Neuronal stem cell (in vitro differentiated cells): Measurements from ENCODE around the gene SERPINA4.

ENCODE experiments used
- DNase-seq: peaks from one replicate; pipeline ENCODE4 v3.0.0-alpha.2; 2013; ENCODE audit warnings: low spot score
- H2AFZ ChIP-seq: one replicate; pipeline ENCODE4 v1.6.1; 2013; ENCODE audit warnings: mild to moderate bottlenecking, low read length, inconsistent platforms
- H2AK5ac ChIP-seq: 2 replicates; pipeline ENCODE4 v1.6.1; 2013; ENCODE audit warnings: low read depth, mild to moderate bottlenecking, inconsistent platforms, low read length, moderate library complexity, mixed read lengths
- H2BK120ac ChIP-seq: 2 replicates; pipeline ENCODE4 v1.6.1; 2013; ENCODE audit warnings: low read depth, mild to moderate bottlenecking, inconsistent platforms, low read length, moderate library complexity, mixed read lengths
- H2BK12ac ChIP-seq: one replicate; pipeline ENCODE4 v1.6.1; 2013; ENCODE audit warnings: low read length, inconsistent platforms
- H2BK15ac ChIP-seq: 2 replicates; pipeline ENCODE4 v1.6.1; 2013; ENCODE audit warnings: mild to moderate bottlenecking, low read length, inconsistent platforms, mixed read lengths
- H2BK5ac ChIP-seq: one replicate; pipeline ENCODE4 v1.6.1; 2013; ENCODE audit warnings: inconsistent platforms, mild to moderate bottlenecking, low read length, moderate library complexity
- H3K14ac ChIP-seq: one replicate; pipeline ENCODE4 v1.6.1; 2013; ENCODE audit warnings: low read length, inconsistent platforms
- H3K18ac ChIP-seq: 2 replicates; pipeline ENCODE4 v1.6.1; 2013; ENCODE audit warnings: low read length, inconsistent platforms
- H3K23ac ChIP-seq: 2 replicates; pipeline ENCODE4 v1.6.1; 2013; ENCODE audit warnings: low read depth, mild to moderate bottlenecking, mixed read lengths, low read length, inconsistent platforms; ENCODE audit not compliant: poor library complexity
- H3K27ac ChIP-seq: replicated peaks from 3 replicates; pipeline ENCODE4 v1.5.1; 2013; ENCODE audit warnings: low read length, inconsistent platforms
- H3K27me3 ChIP-seq, 3 experiments: 2 replicates each; pipeline ENCODE4 v1.6.1; 2013; ENCODE audit warnings: low read length in 3 of 3, mild to moderate bottlenecking in 2 of 3, inconsistent platforms in 1 of 3, low read depth in 1 of 3, mixed read lengths in 1 of 3, moderate library complexity in 1 of 3; ENCODE audit not compliant: control insufficient read depth in 3 of 3, insufficient read depth in 3 of 3
- H3K36me3 ChIP-seq, 2 donors: replicated peaks in 1 of 2; 2 replicates each; pipeline ENCODE4 v1.6.1; 2013; ENCODE audit warnings: low read length in 2 of 2; ENCODE audit not compliant: control insufficient read depth in 2 of 2, insufficient read depth in 2 of 2
- H3K4ac ChIP-seq: 2 replicates; pipeline ENCODE4 v1.6.1; 2013; ENCODE audit warnings: inconsistent platforms, mild to moderate bottlenecking, low read length, moderate library complexity
- H3K4me1 ChIP-seq, 2 donors: 1 replicate in 1 of 2; 2 replicates in 1 of 2; pipeline ENCODE4 v1.6.1; 2013; ENCODE audit warnings: low read length in 2 of 2, low read depth in 1 of 2; ENCODE audit not compliant: control insufficient read depth in 2 of 2, insufficient read depth in 1 of 2
- H3K4me2 ChIP-seq: one replicate; pipeline ENCODE4 v1.6.1; 2013; ENCODE audit warnings: mild to moderate bottlenecking, low read length, inconsistent platforms; ENCODE audit not compliant: insufficient read depth, poor library complexity, severe bottlenecking
- H3K4me3 ChIP-seq, 2 donors: 2 replicates each; pipeline ENCODE4 v1.5.1; 2013; ENCODE audit warnings: low read length in 2 of 2, mild to moderate bottlenecking in 2 of 2, inconsistent platforms in 1 of 2, moderate library complexity in 1 of 2
- H3K79me1 ChIP-seq: one replicate; pipeline ENCODE4 v1.6.1; 2013; ENCODE audit warnings: low read depth, mild to moderate bottlenecking, inconsistent platforms, low read length, moderate library complexity
- H3K9ac ChIP-seq: one replicate; pipeline ENCODE4 v1.6.1; 2013; ENCODE audit warnings: mild to moderate bottlenecking, low read depth, low read length, inconsistent platforms; ENCODE audit not compliant: poor library complexity
- H3K9me3 ChIP-seq, 2 donors: replicated peaks in 1 of 2; 2 replicates each; pipeline versions ENCODE3 to v1.6.1; 2013; ENCODE audit warnings: low read length in 2 of 2, mild to moderate bottlenecking in 2 of 2, inconsistent platforms in 1 of 2, low read depth in 1 of 2, mixed read lengths in 1 of 2, moderate library complexity in 1 of 2; ENCODE audit not compliant: control insufficient read depth in 2 of 2, insufficient read depth in 1 of 2
- H4K8ac ChIP-seq: one replicate; pipeline ENCODE4 v1.6.1; 2013; ENCODE audit warnings: low read depth, mild to moderate bottlenecking, inconsistent platforms, low read length, moderate library complexity
- H4K91ac ChIP-seq: one replicate; pipeline ENCODE4 v1.6.1; 2013; ENCODE audit warnings: low read length, low read depth, mild to moderate bottlenecking, inconsistent platforms; ENCODE audit not compliant: poor library complexity
- WGBS, 2 donors: extraction: QIAGEN DNeasy Blood & Tissue Kit; methylation state at CpG; one replicate each; pipeline ENCODE4 v1.1.7; 2013; ENCODE audit warnings: missing lambda C conversion rate in 2 of 2, mixed read lengths in 1 of 2; ENCODE audit not compliant: insufficient read length in 2 of 2, insufficient replicate concordance in 1 of 2; ENCODE audit errors: extremely low coverage in 2 of 2; 5-methylcytosine and 5-hydroxymethylcytosine counted together

The SERPINA4 gene

DNA sequence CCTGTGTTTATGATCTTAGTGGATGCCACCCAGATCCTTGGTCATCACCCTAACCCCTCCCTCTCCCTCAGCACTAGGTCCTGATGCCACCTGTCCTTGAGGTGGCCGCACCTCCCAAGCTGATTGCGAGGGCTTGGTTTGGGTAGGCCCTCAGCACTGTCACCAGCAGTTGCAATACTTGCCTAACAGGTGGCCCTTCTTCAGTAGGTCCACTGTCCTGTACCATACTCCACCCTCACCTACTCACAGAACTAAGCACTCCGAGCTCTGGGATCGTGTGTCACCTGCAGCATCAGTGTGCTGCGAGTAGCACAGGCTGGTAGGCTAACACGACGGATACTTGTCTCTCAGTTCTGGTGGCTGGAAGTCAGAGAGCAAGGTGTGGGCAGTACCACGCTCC, 38.0 kb upstream of the SERPINA4 start:
- no peaks in the 10 kb centered on the region for H3K79me1 ChIP-seq
- no peak overlapping the region for H3K18ac ChIP-seq
- no peak overlapping the region for H2BK12ac ChIP-seq
- H4K91ac ChIP-seq, result no peak overlapping the region
- H2AK5ac ChIP-seq, result peak overlapping the region; percentile 15
- H4K8ac ChIP-seq, result no peak overlapping the region
- no peak overlapping the region for H3K4ac ChIP-seq
- no peak overlapping the region for H3K27ac ChIP-seq
- no CpG with 5 or more reads among the region's 8 CpGs for WGBS, 2 donors
- H3K4me1 ChIP-seq, result no peaks in the 10 kb centered on the region
- no peak overlapping the region for H2BK120ac ChIP-seq
- H3K4me3 ChIP-seq, result no peak overlapping the region
- H3K27me3 ChIP-seq, result no peaks in the 10 kb centered on the region
- no peak overlapping the region for H2BK15ac ChIP-seq
- no peak overlapping the region for H3K9ac ChIP-seq
- H3K4me2 ChIP-seq, result no peak overlapping the region
- DNase-seq, result no peak
- H3K23ac ChIP-seq, result peak overlapping the region; percentile 4
- no peak overlapping the region for H2BK5ac ChIP-seq
- no peaks in the 10 kb centered on the region for H3K36me3 ChIP-seq
- H2AFZ ChIP-seq, result no peak overlapping the region
- no peaks in the 10 kb centered on the region for H3K9me3 ChIP-seq
- H3K14ac ChIP-seq, result no peak overlapping the region

DNA sequence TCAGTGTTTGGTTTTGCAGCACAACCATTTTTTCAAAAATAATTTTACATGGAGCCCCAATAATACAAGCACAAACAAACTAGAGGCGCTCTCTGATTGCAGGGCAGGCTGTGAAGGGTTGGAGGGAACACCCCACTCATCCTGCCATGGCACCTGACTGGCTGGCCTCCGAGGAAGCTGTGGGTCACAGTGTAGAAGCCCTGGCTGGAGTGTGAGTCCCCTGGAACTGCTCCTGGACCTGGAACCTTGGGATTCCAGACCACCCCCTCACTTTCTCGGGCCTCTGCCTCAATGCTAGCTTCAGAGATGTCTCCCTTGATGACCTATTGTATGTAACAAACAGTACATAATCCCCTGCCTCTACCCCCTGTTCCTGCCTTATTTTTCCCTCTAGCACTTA, 37.1 kb upstream of the SERPINA4 start:
- DNase-seq, result no peak
- H3K36me3 ChIP-seq, result no peaks in the 10 kb centered on the region
- H2BK120ac ChIP-seq, result no peak overlapping the region
- no peaks in the 10 kb centered on the region for H3K4me1 ChIP-seq
- H4K8ac ChIP-seq, result no peak overlapping the region
- H2BK12ac ChIP-seq, result no peak overlapping the region
- no peaks in the 10 kb centered on the region for H3K9me3 ChIP-seq
- WGBS, 2 donors, result no CpG with 5 or more reads among the region's 3 CpGs
- no peak overlapping the region for H3K4ac ChIP-seq
- H2AFZ ChIP-seq, result no peak overlapping the region
- no peak overlapping the region for H3K9ac ChIP-seq
- no peak overlapping the region for H3K4me3 ChIP-seq
- H3K79me1 ChIP-seq, result no peaks in the 10 kb centered on the region
- no peak overlapping the region for H2BK5ac ChIP-seq
- H3K14ac ChIP-seq, result no peak overlapping the region
- H3K18ac ChIP-seq, result no peak overlapping the region
- no peak overlapping the region for H3K23ac ChIP-seq
- H3K27ac ChIP-seq, result no peak overlapping the region
- H3K27me3 ChIP-seq, result no peaks in the 10 kb centered on the region
- H4K91ac ChIP-seq, result no peak overlapping the region
- no peak overlapping the region for H2BK15ac ChIP-seq
- H3K4me2 ChIP-seq, result no peak overlapping the region
- H2AK5ac ChIP-seq, result no peak overlapping the region

DNA sequence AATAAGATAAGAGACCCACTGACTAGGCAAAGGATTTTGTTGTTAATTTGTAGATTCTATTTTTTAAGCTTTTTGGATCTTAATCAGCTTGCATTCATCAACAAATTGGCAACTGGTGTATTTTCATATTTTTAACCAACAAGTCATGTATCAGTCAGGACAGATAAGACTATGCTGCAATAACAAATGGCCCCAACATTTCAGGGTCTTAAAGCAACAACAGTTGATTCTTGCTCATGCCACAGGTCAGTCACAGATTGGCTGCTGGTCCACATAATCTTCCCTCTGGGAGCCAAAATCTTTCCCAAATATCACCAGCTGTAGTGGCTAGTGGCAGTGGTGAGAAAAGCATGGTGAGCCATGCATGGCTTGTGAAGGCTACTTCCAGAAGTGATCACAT, 30.1 kb upstream of the SERPINA4 start:
- Histone ChIP-seq H3K4me1 (no peaks in the 10 kb centered on the region), H3K18ac (no peak overlapping the region), H2BK12ac (no peak overlapping the region), H3K36me3 (no peaks in the 10 kb centered on the region), H2AFZ (no peak overlapping the region), H4K91ac (no peak overlapping the region), H3K4me2 (no peak overlapping the region), H3K9ac (no peak overlapping the region), H3K9me3 (peaks cover 0 to 2% of the 10 kb centered on the region in 2 donors), H2BK5ac (no peak overlapping the region), H4K8ac (no peak overlapping the region), H2BK120ac (no peak overlapping the region), H3K27me3 (no peaks in the 10 kb centered on the region), H2AK5ac (no peak overlapping the region), H3K79me1 (no peaks in the 10 kb centered on the region), H3K23ac (no peak overlapping the region), H3K4ac (no peak overlapping the region), H3K14ac (no peak overlapping the region), H3K27ac (no peak overlapping the region), H3K4me3 (peak overlapping the region in 1 of 2 donors; percentile 56), H2BK15ac (no peak overlapping the region)
- DNase-seq, result no peak

DNA sequence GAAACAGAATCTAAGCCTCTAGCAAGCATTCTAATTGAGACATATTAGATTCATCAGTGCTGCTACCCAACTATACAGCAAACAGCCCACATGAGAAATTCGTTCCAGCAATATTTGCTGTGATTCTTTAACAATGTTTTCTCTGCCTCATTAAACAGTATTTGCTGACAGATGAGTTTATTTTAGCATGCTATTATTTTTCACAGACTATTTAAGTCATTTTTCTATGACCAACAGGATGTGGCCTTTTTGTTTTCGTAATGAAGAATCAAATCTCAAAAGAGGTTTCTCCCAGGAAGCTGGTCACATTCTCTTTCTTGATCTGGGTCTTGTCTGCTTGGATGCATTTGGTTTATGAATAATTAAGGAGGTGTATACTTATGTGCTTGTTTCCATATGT, 28.8 kb upstream of the SERPINA4 start:
- Histone ChIP-seq H2BK12ac (no peak overlapping the region), H3K14ac (no peak overlapping the region), H2AK5ac (no peak overlapping the region), H3K4me2 (no peak overlapping the region), H4K91ac (no peak overlapping the region), H3K79me1 (no peaks in the 10 kb centered on the region), H3K27me3 (no peaks in the 10 kb centered on the region), H3K23ac (no peak overlapping the region), H3K9ac (no peak overlapping the region), H3K18ac (no peak overlapping the region), H3K9me3 (peaks cover 0 to 2% of the 10 kb centered on the region in 2 donors), H2BK120ac (no peak overlapping the region), H3K36me3 (no peaks in the 10 kb centered on the region), H4K8ac (no peak overlapping the region), H3K4me1 (no peaks in the 10 kb centered on the region), H2BK5ac (no peak overlapping the region), H2BK15ac (no peak overlapping the region), H3K4me3 (no peak overlapping the region), H3K4ac (no peak overlapping the region), H3K27ac (no peak overlapping the region), H2AFZ (no peak overlapping the region)
- no CpG with 5 or more reads among the region's 2 CpGs for WGBS, 2 donors
- DNase-seq, result no peak
